ENCODE measurements around the gene TBC1D3B.

The TBC1D3B gene

GRCh38 chr17:36149296-36149820 lies 27.1 kb downstream of the TBC1D3B start:
- H3K9me3 Mint-ChIP-seq, result no peaks in the 10 kb centered on the region
- H3K27ac Mint-ChIP-seq, result no peak overlapping the region
- H3K4me3 Mint-ChIP-seq, result no peak overlapping the region
- H3K36me3 Mint-ChIP-seq, result no peaks in the 10 kb centered on the region
- peaks cover 8% of the 10 kb centered on the region for H3K4me1 Mint-ChIP-seq
- H3K27me3 Mint-ChIP-seq, result peaks cover 32% of the 10 kb centered on the region

GRCh38 chr17:36148559-36149295 lies 27.7 kb downstream of the TBC1D3B start:
- no peaks in the 10 kb centered on the region for H3K36me3 Mint-ChIP-seq
- no peak overlapping the region for H3K27ac Mint-ChIP-seq
- no peaks in the 10 kb centered on the region for H3K9me3 Mint-ChIP-seq
- H3K4me1 Mint-ChIP-seq, result peaks cover 8% of the 10 kb centered on the region
- H3K27me3 Mint-ChIP-seq, result peaks cover 27% of the 10 kb centered on the region
- peak overlapping the region; percentile 41 for H3K4me3 Mint-ChIP-seq

GRCh38 chr17:36147601-36148000 lies 28.8 kb downstream of the TBC1D3B start:
- Mint-ChIP-seq H3K4me3 (no peak overlapping the region), H3K9me3 (no peaks in the 10 kb centered on the region), H3K27me3 (peaks cover 19% of the 10 kb centered on the region), H3K36me3 (no peaks in the 10 kb centered on the region), H3K27ac (no peak overlapping the region), H3K4me1 (peaks cover 8% of the 10 kb centered on the region)

- H3K27ac Mint-ChIP-seq, result no peak overlapping the region
- H3K36me3 Mint-ChIP-seq, result no peaks in the 10 kb centered on the region
- H3K4me3 Mint-ChIP-seq, result no peak overlapping the region
- peaks cover 8% of the 10 kb centered on the region for H3K4me1 Mint-ChIP-seq
- H3K27me3 Mint-ChIP-seq, result peaks cover 14% of the 10 kb centered on the region
- no peaks in the 10 kb centered on the region for H3K9me3 Mint-ChIP-seq
Observed at GRCh38 chr17:36144981-36145729, 31.3 kb downstream of the TBC1D3B start.

DNA sequence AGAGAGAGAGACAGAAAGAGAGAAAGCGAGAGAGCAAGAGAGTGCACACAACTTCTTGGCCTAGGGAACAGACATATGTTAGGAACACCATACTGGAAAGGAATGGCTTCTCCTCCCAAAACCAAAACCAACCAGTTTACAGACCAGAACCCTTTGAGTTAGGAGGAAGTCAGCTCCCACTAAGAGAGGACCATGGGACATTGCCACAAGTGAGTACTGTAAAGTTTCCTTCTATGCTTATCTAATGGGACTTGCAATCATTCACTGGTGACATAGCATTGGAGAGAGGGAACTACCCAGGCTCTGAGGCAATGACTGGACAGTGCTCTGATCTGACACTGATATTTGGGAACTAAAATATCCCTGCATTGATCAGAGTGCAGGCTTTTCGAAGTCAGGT lies 32.4 kb downstream of the TBC1D3B start:
- no peaks in the 10 kb centered on the region for H3K36me3 Mint-ChIP-seq
- H3K27ac Mint-ChIP-seq, result no peak overlapping the region
- H3K4me1 Mint-ChIP-seq, result peaks cover 3% of the 10 kb centered on the region
- peaks cover 10% of the 10 kb centered on the region for H3K27me3 Mint-ChIP-seq
- H3K9me3 Mint-ChIP-seq, result no peaks in the 10 kb centered on the region
- no peak overlapping the region for H3K4me3 Mint-ChIP-seq

DNA sequence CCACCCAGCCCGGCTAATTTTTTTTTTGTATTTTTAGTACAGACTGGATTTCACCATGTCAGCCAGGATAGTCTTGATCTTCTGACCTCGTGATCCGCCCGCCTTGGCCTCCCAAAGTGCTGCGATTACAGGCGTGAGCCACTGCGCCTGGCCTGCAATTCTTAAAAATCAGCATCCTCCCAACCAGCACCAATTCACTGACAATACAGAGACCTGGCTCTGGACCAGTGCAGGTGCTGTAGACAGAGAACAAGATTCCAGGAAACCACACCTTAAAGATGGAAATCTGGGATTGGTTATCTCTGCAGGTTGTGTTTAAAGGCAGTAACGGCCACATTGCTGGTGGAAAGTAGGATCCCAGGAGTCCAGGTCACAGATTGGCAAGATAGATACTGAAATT lies 33.6 kb downstream of the TBC1D3B start:
- H3K27ac Mint-ChIP-seq, result no peak overlapping the region

DNA sequence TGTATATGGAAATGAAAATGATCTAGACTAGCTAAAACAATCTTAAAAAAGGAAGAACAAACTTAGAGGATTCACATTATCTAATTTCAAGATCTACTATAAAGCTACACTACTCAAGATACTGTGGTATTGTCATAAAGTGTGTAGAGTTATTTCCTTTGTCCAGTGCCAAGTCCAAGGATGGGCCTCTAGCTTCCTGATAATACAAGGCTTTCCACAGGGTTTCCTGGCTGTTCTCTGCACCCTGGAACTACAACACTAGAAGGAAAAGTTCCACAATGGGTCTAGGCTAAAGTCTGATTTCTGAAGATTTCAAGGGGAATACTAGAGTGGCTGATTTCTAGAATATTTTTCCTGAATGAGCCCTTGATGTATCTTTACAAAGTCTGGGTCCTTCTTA lies 34.2 kb downstream of the TBC1D3B start:
- Mint-ChIP-seq H3K9me3 (no peaks in the 10 kb centered on the region), H3K4me1 (no peaks in the 10 kb centered on the region), H3K27ac (no peak overlapping the region), H3K27me3 (peaks cover 5% of the 10 kb centered on the region), H3K36me3 (no peaks in the 10 kb centered on the region), H3K4me3 (no peak overlapping the region)

More for the DNA sequence above, 33.6 kb downstream of the TBC1D3B start:
- no peaks in the 10 kb centered on the region for H3K36me3 Mint-ChIP-seq
- peaks cover 6% of the 10 kb centered on the region for H3K27me3 Mint-ChIP-seq
- H3K4me3 Mint-ChIP-seq, result no peak overlapping the region
- H3K9me3 Mint-ChIP-seq, result no peaks in the 10 kb centered on the region
- H3K4me1 Mint-ChIP-seq, result no peaks in the 10 kb centered on the region

- Mint-ChIP-seq H3K27me3 (peaks cover 17% of the 10 kb centered on the region), H3K4me3 (no peak overlapping the region), H3K27ac (no peak overlapping the region), H3K4me1 (no peaks in the 10 kb centered on the region), H3K9me3 (no peaks in the 10 kb centered on the region), H3K36me3 (no peaks in the 10 kb centered on the region)
Observed at GRCh38 chr17:36136439-36136838, 40.0 kb downstream of the TBC1D3B start.

DNA sequence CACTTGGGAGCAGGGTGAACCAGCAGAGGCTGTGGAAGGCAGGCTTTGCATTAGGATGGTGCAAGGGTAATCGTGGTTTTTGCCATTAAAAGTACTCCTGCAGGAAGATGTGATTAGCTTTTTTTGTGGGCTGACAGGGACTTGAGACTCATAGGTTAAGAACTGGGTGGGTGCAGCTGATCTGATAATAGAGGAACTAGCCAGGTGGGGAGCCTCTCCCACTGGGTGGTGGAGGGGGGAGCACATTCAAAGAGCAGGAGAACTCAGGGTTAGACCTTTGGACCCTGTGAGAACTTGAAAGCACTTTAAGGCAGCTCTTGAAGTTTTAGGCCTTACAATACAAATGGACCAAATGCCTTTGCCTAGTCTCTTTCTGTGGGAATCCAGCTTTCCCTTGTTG lies 40.4 kb downstream of the TBC1D3B start:
- Mint-ChIP-seq H3K27me3 (peaks cover 18% of the 10 kb centered on the region), H3K36me3 (no peaks in the 10 kb centered on the region), H3K4me1 (no peaks in the 10 kb centered on the region), H3K27ac (no peak overlapping the region), H3K9me3 (no peaks in the 10 kb centered on the region), H3K4me3 (no peak overlapping the region)

GRCh38 chr17:36135465-36135864 lies 41.0 kb downstream of the TBC1D3B start:
- Mint-ChIP-seq H3K27ac (no peak overlapping the region), H3K4me1 (no peaks in the 10 kb centered on the region), H3K27me3 (peaks cover 18% of the 10 kb centered on the region), H3K36me3 (no peaks in the 10 kb centered on the region), H3K9me3 (no peaks in the 10 kb centered on the region), H3K4me3 (no peak overlapping the region)

- no peaks in the 10 kb centered on the region for H3K4me1 Mint-ChIP-seq
- H3K9me3 Mint-ChIP-seq, result no peaks in the 10 kb centered on the region
- H3K27me3 Mint-ChIP-seq, result peaks cover 16% of the 10 kb centered on the region
- H3K36me3 Mint-ChIP-seq, result no peaks in the 10 kb centered on the region
- no peak overlapping the region for H3K27ac Mint-ChIP-seq
- H3K4me3 Mint-ChIP-seq, result no peak overlapping the region
Observed at GRCh38 chr17:36133602-36134236, 42.7 kb downstream of the TBC1D3B start.

DNA sequence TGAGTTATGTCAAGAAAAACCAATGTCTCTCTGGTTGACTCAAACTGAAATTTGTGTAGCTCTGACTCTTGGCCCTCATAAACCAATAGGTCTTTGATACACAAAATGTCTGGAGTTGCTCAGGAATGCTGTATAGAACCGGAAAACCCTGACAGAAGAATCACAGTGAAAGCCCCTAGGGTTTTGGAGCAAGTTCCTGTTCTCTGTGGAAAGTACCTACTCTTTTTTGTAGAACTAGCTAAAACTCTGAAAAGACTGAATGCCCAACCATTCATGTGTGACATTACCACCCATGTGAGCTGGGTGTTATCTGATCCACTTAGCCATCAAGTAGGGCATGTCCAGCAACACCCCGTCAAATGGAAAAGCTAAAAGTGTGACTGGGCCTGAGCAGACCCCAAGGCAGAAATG lies 44.0 kb downstream of the TBC1D3B start:
- no peaks in the 10 kb centered on the region for H3K4me1 Mint-ChIP-seq
- no peaks in the 10 kb centered on the region for H3K9me3 Mint-ChIP-seq
- H3K4me3 Mint-ChIP-seq, result no peak overlapping the region
- H3K27ac Mint-ChIP-seq, result no peak overlapping the region
- peaks cover 14% of the 10 kb centered on the region for H3K27me3 Mint-ChIP-seq
- H3K36me3 Mint-ChIP-seq, result no peaks in the 10 kb centered on the region

GRCh38 chr17:36131931-36132330 lies 44.5 kb downstream of the TBC1D3B start:
- H3K27me3 Mint-ChIP-seq, result peaks cover 14% of the 10 kb centered on the region
- H3K36me3 Mint-ChIP-seq, result no peaks in the 10 kb centered on the region
- no peaks in the 10 kb centered on the region for H3K9me3 Mint-ChIP-seq
- no peak overlapping the region for H3K4me3 Mint-ChIP-seq
- no peaks in the 10 kb centered on the region for H3K4me1 Mint-ChIP-seq
- no peak overlapping the region for H3K27ac Mint-ChIP-seq

DNA sequence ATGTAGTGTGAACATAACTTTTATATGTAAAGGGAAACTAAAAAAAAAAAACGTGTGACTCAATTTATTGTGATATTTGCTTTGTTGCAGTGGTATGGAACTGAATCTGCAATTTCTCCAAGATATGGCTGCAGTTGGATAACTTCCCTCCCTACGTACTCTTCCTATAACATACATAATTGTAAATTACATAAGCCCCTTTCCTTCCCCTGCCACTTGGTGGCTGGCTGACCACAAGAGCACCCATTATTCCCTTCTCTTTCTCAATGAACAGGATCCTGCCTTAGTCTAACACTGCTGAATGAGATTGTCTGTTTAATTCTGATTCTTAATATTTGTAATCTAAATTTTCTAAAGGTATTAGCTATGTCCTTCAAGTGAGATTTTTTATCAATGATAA lies 45.0 kb downstream of the TBC1D3B start:
- peaks cover 14% of the 10 kb centered on the region for H3K27me3 Mint-ChIP-seq
- no peaks in the 10 kb centered on the region for H3K9me3 Mint-ChIP-seq
- no peaks in the 10 kb centered on the region for H3K36me3 Mint-ChIP-seq
- no peak overlapping the region for H3K4me3 Mint-ChIP-seq
- H3K27ac Mint-ChIP-seq, result no peak overlapping the region
- H3K4me1 Mint-ChIP-seq, result no peaks in the 10 kb centered on the region

DNA sequence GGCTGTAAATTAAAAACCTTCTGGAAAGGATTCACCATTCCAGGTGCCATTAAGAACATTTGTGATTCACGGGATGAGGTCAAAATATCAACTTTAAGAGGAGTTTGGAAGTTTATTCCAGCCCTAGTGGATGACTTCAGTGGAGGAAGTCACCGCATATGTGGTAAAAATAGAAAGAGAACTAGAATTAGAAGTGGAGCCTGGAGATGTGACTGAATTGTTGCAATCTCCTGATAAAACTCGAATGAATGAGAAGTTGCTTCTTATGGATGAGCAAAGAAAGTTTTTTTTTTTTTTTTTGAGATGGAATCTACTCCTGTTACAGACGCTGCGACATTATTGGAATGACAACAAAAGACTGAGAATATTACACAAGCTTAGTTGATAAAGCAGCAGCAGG lies 46.1 kb downstream of the TBC1D3B start:
- H3K27me3 Mint-ChIP-seq, result peaks cover 12% of the 10 kb centered on the region
- no peaks in the 10 kb centered on the region for H3K4me1 Mint-ChIP-seq

GRCh38 chr17:36129616-36130015 lies 46.8 kb downstream of the TBC1D3B start:
- peaks cover 2% of the 10 kb centered on the region for H3K36me3 Mint-ChIP-seq
- no peaks in the 10 kb centered on the region for H3K9me3 Mint-ChIP-seq
- H3K27me3 Mint-ChIP-seq, result peaks cover 9% of the 10 kb centered on the region
- H3K4me3 Mint-ChIP-seq, result no peak overlapping the region
- H3K27ac Mint-ChIP-seq, result no peak overlapping the region
- H3K4me1 Mint-ChIP-seq, result no peaks in the 10 kb centered on the region

More for the DNA sequence above, 46.1 kb downstream of the TBC1D3B start:
- Mint-ChIP-seq H3K4me3 (no peak overlapping the region), H3K9me3 (no peaks in the 10 kb centered on the region), H3K27ac (no peak overlapping the region), H3K36me3 (peaks cover 2% of the 10 kb centered on the region)
